ENCODE data around the gene SYAP1.

DNA sequence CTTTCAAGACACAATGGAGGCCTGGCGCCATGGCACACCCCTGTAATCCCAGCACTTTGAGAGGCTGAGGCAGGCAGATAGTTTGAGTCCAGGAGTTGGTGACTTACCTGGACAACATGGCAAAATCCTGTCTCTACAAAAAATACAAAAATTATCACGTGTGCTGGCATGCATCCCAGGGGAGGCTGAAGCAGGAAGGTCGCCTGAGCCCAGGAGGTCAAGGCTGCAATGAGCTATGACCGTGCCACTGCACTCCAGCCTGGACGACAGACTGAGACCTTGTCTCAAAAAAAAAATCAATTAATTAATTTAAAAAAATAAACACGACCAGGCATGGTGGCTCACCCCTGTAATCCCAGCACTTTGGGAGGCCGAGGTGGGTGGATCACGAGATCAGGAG lies 4.9 kb upstream of the SYAP1 start:
- TF ChIP-seq, protein P1, sequence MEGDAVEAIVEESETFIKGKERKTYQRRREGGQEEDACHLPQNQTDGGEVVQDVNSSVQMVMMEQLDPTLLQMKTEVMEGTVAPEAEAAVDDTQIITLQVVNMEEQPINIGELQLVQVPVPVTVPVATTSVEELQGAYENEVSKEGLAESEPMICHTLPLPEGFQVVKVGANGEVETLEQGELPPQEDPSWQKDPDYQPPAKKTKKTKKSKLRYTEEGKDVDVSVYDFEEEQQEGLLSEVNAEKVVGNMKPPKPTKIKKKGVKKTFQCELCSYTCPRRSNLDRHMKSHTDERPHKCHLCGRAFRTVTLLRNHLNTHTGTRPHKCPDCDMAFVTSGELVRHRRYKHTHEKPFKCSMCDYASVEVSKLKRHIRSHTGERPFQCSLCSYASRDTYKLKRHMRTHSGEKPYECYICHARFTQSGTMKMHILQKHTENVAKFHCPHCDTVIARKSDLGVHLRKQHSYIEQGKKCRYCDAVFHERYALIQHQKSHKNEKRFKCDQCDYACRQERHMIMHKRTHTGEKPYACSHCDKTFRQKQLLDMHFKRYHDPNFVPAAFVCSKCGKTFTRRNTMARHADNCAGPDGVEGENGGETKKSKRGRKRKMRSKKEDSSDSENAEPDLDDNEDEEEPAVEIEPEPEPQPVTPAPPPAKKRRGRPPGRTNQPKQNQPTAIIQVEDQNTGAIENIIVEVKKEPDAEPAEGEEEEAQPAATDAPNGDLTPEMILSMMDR (conservative IDR thresholded peaks at IDR 0.05 in 1 of 2, IDR thresholded peaks at IDR 0.05 in 1 of 2; ENCODE audit: extremely low read depth in 1 of 2, insufficient read depth in 1 of 2, low read depth in 1 of 2, low read length in 2 of 2): no peak
- no peak for TF ChIP-seq EZH2 (IDR thresholded peaks at IDR 0.05; ENCODE audit: borderline replicate concordance, low read length)

All from mammary epithelial cell (primary cell).